ENCODE data around the gene PSMB10. TPM values are rescaled to one million over a fixed set of nuclear protein-coding genes. Genes with fewer than 3 reads are reported as not detected.
A peak's percentile ranks its signal among the peaks of the same experiment; 100 is the strongest.

The PSMB10 gene
- total and polyA plus RNA-seq, 2 of the 8 experiments (the other 6 are each of a cell fraction or from before 2014, with no cell fraction given), result 32.1 to 61.9 TPM

DNA sequence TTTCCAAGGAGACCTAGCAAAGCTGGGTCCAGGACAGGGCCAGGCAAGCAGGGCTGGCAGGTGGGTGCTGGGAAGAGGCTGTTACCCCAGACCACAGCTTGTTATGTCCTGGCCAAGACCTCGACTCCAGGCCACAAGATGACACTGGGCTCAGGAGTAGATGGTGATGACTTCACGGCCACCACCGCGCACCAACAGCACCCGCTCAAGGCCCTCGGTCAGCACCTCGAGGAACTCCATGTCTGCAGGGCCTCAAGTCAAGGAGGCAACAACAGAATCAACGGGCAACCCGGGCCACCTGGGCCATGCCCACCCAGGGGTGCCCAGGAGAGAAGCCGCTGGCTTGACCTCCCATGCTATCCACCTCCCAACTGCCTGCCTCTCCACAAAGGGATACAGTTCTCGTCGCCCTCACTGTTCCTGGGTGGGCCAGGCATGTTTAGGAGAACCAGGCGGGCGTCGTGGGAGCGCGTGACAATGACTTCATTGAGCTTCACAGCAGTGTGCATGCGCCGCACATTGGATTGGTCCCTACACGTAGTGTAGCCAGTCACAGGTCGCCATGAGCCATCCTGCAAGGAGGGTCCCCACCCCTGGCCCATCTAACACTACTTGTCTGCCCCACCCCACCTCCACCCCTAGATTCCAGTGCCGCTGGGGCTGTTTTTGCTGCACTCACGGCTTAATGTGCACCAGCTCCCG, 8.2 kb upstream of the PSMB10 start:
- H3K4ac ChIP-seq (replicated peaks; ENCODE audit: insufficient read length, low read depth, low read length), result no peak overlapping the region
- H4K5ac ChIP-seq (ENCODE audit: insufficient read length, low read depth, low read length), result no peak overlapping the region
- POLR2A ChIA-PET (ENCODE audit: partially characterized antibody), result interaction anchor here (0.9 to 6.8 kb wide), 11 partner anchors 9 to 291 kb away, joined by 3 to 31 read pairs (median 3); partner anchors contain the start of genes CTRL, DDX28, DPEP2NB and DUS2
- H2AFZ ChIP-seq (ENCODE audit: low read length), result no peak overlapping the region
- H3K4me1 ChIP-seq (replicated peaks in 1 of 4; ENCODE audit: control insufficient read depth in 3 of 4, insufficient read depth in 4 of 4, low read length in 3 of 4), result no peaks in the 10 kb centered on the region; a peak in 1 of 7 replicates
- no peak for TF ChIP-seq SRF (IDR thresholded peaks at IDR 0.05; ENCODE audit: low read depth, low read length)
- TF ChIP-seq TBP (IDR thresholded peaks at IDR 0.05; ENCODE audit: low read depth, low read length), result no peak
- no peak for TF ChIP-seq RFX5 (IDR thresholded peaks at IDR 0.05; ENCODE audit: borderline replicate concordance, low read depth, low read length)
- TF ChIP-seq EZH2 (IDR thresholded peaks at IDR 0.05; ENCODE audit: low read depth, low read length, severe bottlenecking), result no peak
- TF ChIP-seq RXRA (IDR thresholded peaks at IDR 0.05; ENCODE audit: insufficient read depth, low read depth, low read length), result no peak
- TF ChIP-seq SAP30 (IDR thresholded peaks at IDR 0.05; ENCODE audit: insufficient read depth, insufficient replicate concordance, low read length), result no peak
- no peaks in the 10 kb centered on the region for H3K27me3 ChIP-seq (replicated peaks in 1 of 4; ENCODE audit: control insufficient read depth in 3 of 4, extremely low read depth in 1 of 4, insufficient read depth in 3 of 4, low read length in 3 of 4)
- H2BK5ac ChIP-seq (ENCODE audit: low read depth, low read length), result no peak overlapping the region
- H2BK12ac ChIP-seq (ENCODE audit: low read depth, low read length), result no peak overlapping the region
- no peak overlapping the region for H2AK5ac ChIP-seq (ENCODE audit: low read depth, low read length)
- H2BK120ac ChIP-seq (replicated peaks; ENCODE audit: low read depth, low read length), result no peak overlapping the region
- FAIRE-seq (no peak), DNase-seq (ENCODE audit: low read depth in 1 of 2, low spot score in 2 of 2) (no peak)
- no peak overlapping the region for H3K4me2 ChIP-seq (ENCODE audit: insufficient read depth in 1 of 2, low read depth in 2 of 2, low read length in 2 of 2)
- no peaks in the 10 kb centered on the region for H3K23me2 ChIP-seq (ENCODE audit: low read depth, low read length)
- no peak overlapping the region for H3K56ac ChIP-seq (replicated peaks; ENCODE audit: insufficient read length, low read depth, low read length)
- no peaks in the 10 kb centered on the region for H3K9me3 ChIP-seq (ENCODE audit: insufficient read depth in 2 of 2, low read depth in 1 of 2, low read length in 1 of 2)
- H3K36me3 ChIP-seq (ENCODE audit: control insufficient read depth in 2 of 4, insufficient read depth in 4 of 4, low read length in 3 of 4), result peaks cover 5 to 38% (median 15%) of the 10 kb centered on the region in 4 experiments; a peak in 6 of 8 replicates
- H3K27ac ChIP-seq (ENCODE audit: low read depth, low read length), result no peak overlapping the region
- H3K14ac ChIP-seq (ENCODE audit: insufficient read length), result no peak overlapping the region
- no peak overlapping the region for H4K91ac ChIP-seq (replicated peaks; ENCODE audit: insufficient read length, low read length)
- no peak overlapping the region for H3K9ac ChIP-seq (replicated peaks in 1 of 4; ENCODE audit: extremely low read depth in 1 of 4, low read depth in 3 of 4, low read length in 3 of 4)
- peaks cover 2% of the 10 kb centered on the region; the same call in 1 of the 2 replicates for H3K79me1 ChIP-seq (ENCODE audit: low read depth, low read length)
- 96% methylated on average over 24 of the region's 24 CpGs; no CpG with 5 or more reads in 1 of the 2 experiments for WGBS, 2 experiments (ENCODE audit: extremely low coverage in 1 of 2, insufficient coverage in 1 of 2, insufficient read length in 1 of 2, insufficient replicate concordance in 2 of 2, low coverage in 1 of 2, low lambda C conversion rate in 2 of 2, missing lambda C conversion rate in 1 of 2)
- CTCF ChIA-PET (ENCODE audit: partially characterized antibody), result interaction anchor here (0.6 to 27.1 kb wide), 10 partner anchors 8 to 504 kb away, joined by 3 to 623 read pairs (median 4); partner anchors contain the start of genes CTRL, EDC4, NRN1L and PSKH1
- H3K79me2 ChIP-seq (ENCODE audit: control insufficient read depth in 1 of 2, insufficient read depth in 2 of 2, low read length in 2 of 2), result no peaks in the 10 kb centered on the region
- no peak overlapping the region for H3K18ac ChIP-seq (ENCODE audit: extremely low read depth, low read length)
- H2BK20ac ChIP-seq (ENCODE audit: low read length), result no peak overlapping the region
- H2BK15ac ChIP-seq (ENCODE audit: low read length), result no peak overlapping the region
- peaks cover 15 to 45% of the 10 kb centered on the region in 2 experiments for H4K20me1 ChIP-seq (replicated peaks in 1 of 2; ENCODE audit: control insufficient read depth in 1 of 2, insufficient read depth in 2 of 2, low read length in 2 of 2)
- no peak overlapping the region for H3K4me3 ChIP-seq (ENCODE audit: extremely low read depth in 1 of 4, insufficient read depth in 2 of 4, low read depth in 3 of 4, low read length in 4 of 4)
- H4K8ac ChIP-seq (ENCODE audit: extremely low read depth, insufficient read depth, low read length), result peak overlapping the region; percentile 80; the same call in 1 of the 2 replicates
- no peak overlapping the region for H3K23ac ChIP-seq (ENCODE audit: insufficient read length)

All from H1 (cell line).